Dermis blood vessel endothelial cell (primary cell): ENCODE data around the gene LRP8. TPM values are rescaled to one million over a fixed set of nuclear protein-coding genes. Genes with fewer than 3 reads are reported as not detected.
A peak's percentile ranks its signal among the peaks of the same experiment; 100 is the strongest.

Experiments used
- DNase-seq: peaks from one replicate; pipeline ENCODE4 v3.0.0; 2010
- total RNA-seq: library from RNA; depleted of rRNA; stranded (reverse); fragments of >200 nt; gene quantifications from 2 replicates; pipeline ENCODE4 v1.2.3, GENCODE V29; 2014

Gene LRP8
- total RNA-seq, 1 donor from 2014 or later, result 17.2 TPM

GRCh38 chr1:53321366-53321765 lies 6.5 kb downstream of the LRP8 start:
- DNase-seq, result peak; percentile 14

- no peak for DNase-seq
Measured at GRCh38 chr1:53320646-53321045, 7.2 kb downstream of the LRP8 start.

- DNase-seq, result no peak
Measured at GRCh38 chr1:53319296-53320101, 8.4 kb downstream of the LRP8 start.

- DNase-seq, result no peak
Measured at GRCh38 chr1:53317646-53318539, 10.0 kb downstream of the LRP8 start.

- DNase-seq, result no peak
Measured at GRCh38 chr1:53316766-53317581, 10.9 kb downstream of the LRP8 start.

- DNase-seq, result no peak
Measured at GRCh38 chr1:53316424-53316765, 11.5 kb downstream of the LRP8 start.

- no peak for DNase-seq
Measured at GRCh38 chr1:53315456-53316423, 12.1 kb downstream of the LRP8 start.

- DNase-seq, result no peak
Measured at GRCh38 chr1:53315046-53315445, 12.8 kb downstream of the LRP8 start.

- DNase-seq, result no peak
Measured at GRCh38 chr1:53314606-53315005, 13.3 kb downstream of the LRP8 start.

- DNase-seq, result no peak
Measured at GRCh38 chr1:53314096-53314495, 13.8 kb downstream of the LRP8 start.

GRCh38 chr1:53313556-53313955 lies 14.3 kb downstream of the LRP8 start:
- no peak for DNase-seq

- no peak for DNase-seq
Measured at GRCh38 chr1:53311702-53312305, 16.1 kb downstream of the LRP8 start.

GRCh38 chr1:53310847-53311681 lies 16.8 kb downstream of the LRP8 start:
- DNase-seq, result no peak

GRCh38 chr1:53309802-53310201 lies 18.1 kb downstream of the LRP8 start:
- DNase-seq, result no peak

- DNase-seq, result no peak
Measured at GRCh38 chr1:53308506-53308905, 19.4 kb downstream of the LRP8 start.

- DNase-seq, result no peak
Measured at GRCh38 chr1:53307037-53307436, 20.8 kb downstream of the LRP8 start.

- no peak for DNase-seq
Measured at GRCh38 chr1:53306168-53306567, 21.7 kb downstream of the LRP8 start.

GRCh38 chr1:53305650-53306049 lies 22.2 kb downstream of the LRP8 start:
- DNase-seq, result no peak

GRCh38 chr1:53304527-53304926 lies 23.3 kb downstream of the LRP8 start:
- DNase-seq, result no peak
